GM21737 (cell line): ENCODE results near the gene MAGI1.

Source experiments
- ATAC-seq: cut with Tn5 transposase; IDR thresholded peaks from one replicate; pipeline ENCODE4 v1.9.1; 2021; ENCODE audit warnings: mild to moderate bottlenecking, moderate library complexity; ENCODE audit not compliant: unreplicated experiment

MAGI1 gene

GRCh38 chr3:65653731-65654130 is 385.0 kb downstream of the MAGI1 start:
- ATAC-seq, result no peak

GRCh38 chr3:65650247-65650646 is 388.5 kb downstream of the MAGI1 start:
- ATAC-seq, result no peak

GRCh38 chr3:65647369-65647768 is 391.3 kb downstream of the MAGI1 start:
- no peak for ATAC-seq

- ATAC-seq, result no peak
Observed at GRCh38 chr3:65642883-65643282, 395.8 kb downstream of the MAGI1 start.

- ATAC-seq, result no peak
Observed at GRCh38 chr3:65641777-65642176, 396.9 kb downstream of the MAGI1 start.

GRCh38 chr3:65641045-65641444 is 397.7 kb downstream of the MAGI1 start:
- no peak for ATAC-seq

- ATAC-seq, result no peak
Observed at GRCh38 chr3:65639444-65639843, 399.3 kb downstream of the MAGI1 start.

GRCh38 chr3:65638301-65638700 is 400.4 kb downstream of the MAGI1 start:
- no peak for ATAC-seq

GRCh38 chr3:65636326-65636725 is 402.4 kb downstream of the MAGI1 start:
- ATAC-seq, result no peak

- no peak for ATAC-seq
Observed at GRCh38 chr3:65635657-65636056, 403.1 kb downstream of the MAGI1 start.

GRCh38 chr3:65633018-65633638 is 405.6 kb downstream of the MAGI1 start:
- no peak for ATAC-seq

- ATAC-seq, result no peak
Observed at GRCh38 chr3:65632414-65632813, 406.3 kb downstream of the MAGI1 start.

GRCh38 chr3:65628978-65629377 is 409.7 kb downstream of the MAGI1 start:
- ATAC-seq, result no peak

- ATAC-seq, result no peak
Observed at GRCh38 chr3:65627062-65627461, 411.7 kb downstream of the MAGI1 start.

- ATAC-seq, result no peak
Observed at GRCh38 chr3:65625305-65625704, 413.4 kb downstream of the MAGI1 start.

GRCh38 chr3:65623362-65623761 is 415.4 kb downstream of the MAGI1 start:
- ATAC-seq, result no peak

- ATAC-seq, result no peak
Observed at GRCh38 chr3:65619888-65620287, 418.8 kb downstream of the MAGI1 start.

- no peak for ATAC-seq
Observed at GRCh38 chr3:65619451-65619881, 419.3 kb downstream of the MAGI1 start.

GRCh38 chr3:65618599-65618998 is 420.1 kb downstream of the MAGI1 start:
- ATAC-seq, result no peak

GRCh38 chr3:65617787-65618186 is 420.9 kb downstream of the MAGI1 start:
- ATAC-seq, result no peak

GRCh38 chr3:65617209-65617608 is 421.5 kb downstream of the MAGI1 start:
- ATAC-seq, result no peak

GRCh38 chr3:65616563-65616962 is 422.2 kb downstream of the MAGI1 start:
- no peak for ATAC-seq

GRCh38 chr3:65615329-65615728 is 423.4 kb downstream of the MAGI1 start:
- ATAC-seq, result no peak
